ENCODE data around the gene NR2F1.

The NR2F1 gene

GRCh38 chr5:93576994-93577853 lies 5.8 kb upstream of the NR2F1 start:
- Histone ChIP-seq H3K4me3 (no peak overlapping the region), H3K27ac (no peak overlapping the region)

DNA sequence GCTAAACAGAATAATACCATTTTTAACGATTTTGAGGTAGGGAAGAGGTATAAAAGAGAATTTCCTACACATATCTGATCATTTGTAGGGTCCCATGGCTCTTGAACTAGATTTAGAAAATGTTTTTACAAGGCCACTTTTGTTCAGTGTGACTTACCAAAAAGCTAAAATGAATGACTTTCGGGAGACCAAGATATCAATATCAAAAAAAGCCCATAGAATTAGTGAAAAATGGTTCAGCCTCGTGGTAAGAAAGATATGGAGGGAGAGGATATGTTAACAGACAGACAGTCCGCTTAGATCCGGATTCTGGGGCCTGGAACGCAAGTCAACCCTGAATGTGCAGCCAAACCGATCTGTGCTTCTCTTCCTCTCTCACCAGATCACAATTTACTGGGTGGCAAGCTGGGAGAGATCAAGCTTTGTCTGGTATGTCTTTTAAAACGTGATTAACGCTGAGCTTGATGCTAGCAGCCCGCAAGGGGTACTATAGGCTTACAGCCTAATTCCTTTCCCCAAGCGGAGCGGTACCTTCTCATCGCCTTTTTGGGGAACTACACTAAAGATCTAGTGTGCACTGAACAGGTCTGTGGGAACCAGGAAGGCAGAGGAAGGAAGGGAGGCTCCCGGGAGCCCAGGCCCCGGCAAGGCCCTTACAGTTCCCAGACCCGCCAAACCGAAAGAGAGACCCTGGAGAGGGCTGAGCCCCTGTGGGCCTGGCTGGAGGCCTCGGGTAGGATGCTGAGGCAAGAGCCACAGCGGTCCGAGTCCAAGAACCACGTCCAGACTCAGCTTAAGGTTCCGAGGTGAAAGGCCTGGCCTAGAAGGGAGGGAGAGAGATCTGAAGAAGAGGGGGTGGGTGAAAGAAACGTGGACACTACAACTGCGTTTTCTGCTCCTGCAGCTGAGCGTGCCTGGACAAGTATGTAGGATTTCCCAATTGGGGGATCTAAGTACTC lies 4.9 kb upstream of the NR2F1 start:
- H3K27ac ChIP-seq = peak overlapping the region in 5 of 21 experiments; percentile 0 to 79 (median 24)

DNA sequence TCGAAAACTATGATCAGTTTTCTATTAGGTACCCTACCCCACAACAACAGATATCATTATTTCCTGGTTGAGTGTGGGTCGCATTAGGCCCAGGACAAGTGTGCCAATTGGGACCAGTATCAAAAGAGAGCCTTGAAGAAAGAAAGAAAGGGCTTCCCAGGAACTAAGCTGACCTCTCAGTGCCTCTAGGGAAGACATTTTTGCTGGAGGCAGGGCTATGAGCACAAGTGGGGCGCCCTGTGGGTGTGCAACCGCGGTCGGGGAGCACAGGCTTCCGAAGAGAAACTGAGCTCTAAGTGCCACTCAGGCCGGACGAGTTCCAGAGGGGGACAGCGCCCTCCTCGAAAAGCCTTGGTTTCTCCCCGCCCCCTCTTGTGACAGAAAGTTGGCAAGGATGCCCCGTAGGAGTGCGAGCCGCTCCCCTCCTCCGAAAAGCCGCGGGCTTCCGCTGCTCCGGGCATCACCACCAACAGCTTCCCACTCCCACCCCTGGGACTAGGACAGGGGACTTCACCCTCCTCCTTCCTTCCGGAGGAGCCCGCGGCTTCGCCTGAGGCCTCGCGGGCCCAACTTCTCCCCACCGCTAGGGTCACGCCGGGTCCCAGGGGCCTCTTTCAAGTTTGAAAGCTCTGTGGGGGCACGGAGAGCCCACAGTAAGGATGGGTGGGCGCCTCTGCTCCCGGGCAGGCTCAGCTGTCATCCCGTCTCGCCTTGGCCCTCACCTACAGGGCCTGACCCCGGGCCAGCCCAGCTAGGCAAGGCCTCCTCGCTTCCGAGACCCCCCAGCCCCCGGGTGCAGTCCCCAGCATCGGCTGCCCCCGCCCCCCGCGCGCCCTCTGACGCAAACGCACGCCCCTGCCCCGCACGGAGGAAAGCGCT lies 4.0 kb upstream of the NR2F1 start:
- H3K4me3 ChIP-seq = peak overlapping the region; percentile 32 to 61 (median 43)
- peak overlapping the region in 18 of 21 experiments; percentile 7 to 86 (median 60) for H3K27ac ChIP-seq

More for the DNA sequence above, 4.9 kb upstream of the NR2F1 start:
- no peak overlapping the region for H3K4me3 ChIP-seq

DNA sequence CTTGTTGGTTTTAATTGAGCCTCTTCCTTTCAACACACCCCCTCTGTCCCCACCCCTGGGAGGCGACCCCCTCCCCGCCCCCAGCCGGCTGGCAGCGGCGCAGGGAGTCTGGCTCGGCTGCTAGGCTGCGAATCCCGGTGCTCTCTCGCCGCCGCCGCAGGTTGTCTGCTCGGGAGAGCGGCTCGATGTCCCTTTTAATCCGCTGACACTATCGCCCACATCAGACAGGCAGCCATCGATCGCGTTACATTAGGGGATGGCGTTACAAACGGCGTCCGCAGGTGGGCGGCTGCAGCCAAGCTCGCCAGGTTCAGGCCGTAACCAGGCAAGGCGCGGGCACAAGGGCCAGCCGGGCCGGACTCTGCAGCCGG lies 3.3 kb upstream of the NR2F1 start:
- Histone ChIP-seq H3K4me3 (peak overlapping the region; percentile 32 to 61 (median 43)), H3K27ac (peak overlapping the region in 18 of 21 experiments; percentile 18 to 86 (median 68))

DNA sequence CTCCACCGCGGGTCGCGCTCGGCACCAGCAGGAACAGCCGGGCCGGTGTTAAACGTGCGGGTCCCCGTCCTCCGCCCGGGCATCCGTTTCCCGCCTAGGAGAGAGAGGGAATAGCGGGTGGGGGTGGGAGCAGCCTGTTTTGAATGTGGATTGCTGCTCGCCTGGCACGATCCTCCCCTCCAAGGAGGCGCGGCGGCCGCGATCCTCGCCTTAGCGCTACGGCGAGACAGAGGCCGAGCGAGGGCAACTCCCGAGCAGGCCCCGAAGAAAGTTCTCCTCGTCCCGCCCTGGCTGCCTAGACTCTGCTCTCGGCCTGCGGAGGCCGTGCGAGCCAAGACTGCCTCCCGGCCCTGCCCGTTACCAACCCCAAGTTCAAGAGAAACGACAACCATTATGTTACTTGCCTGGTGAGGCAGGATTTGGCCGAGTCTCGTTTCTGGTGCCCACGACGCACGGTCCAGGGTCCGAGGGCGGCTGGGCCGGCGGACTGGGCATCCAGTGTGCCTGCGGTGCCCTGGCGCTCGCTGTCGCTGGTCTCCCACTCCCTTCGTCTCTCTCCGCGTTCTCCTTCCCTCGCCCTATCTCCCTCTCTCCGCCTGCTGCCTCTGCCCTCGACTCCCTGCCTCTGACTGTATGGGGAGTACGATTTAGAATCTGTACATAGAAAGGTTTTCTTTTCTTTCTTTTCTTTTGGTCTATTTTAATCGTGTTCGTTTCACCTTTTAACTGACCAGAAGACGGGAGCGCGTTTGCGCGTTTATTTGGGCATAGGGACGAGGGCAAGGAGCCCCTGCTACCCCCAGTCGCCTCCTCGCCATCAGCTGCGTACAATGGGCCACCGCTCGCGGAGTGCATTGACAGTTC lies 2.7 kb upstream of the NR2F1 start:
- peak overlapping the region in 19 of 21 experiments; percentile 2 to 86 (median 71) for H3K27ac ChIP-seq

GRCh38 chr5:93580927-93581445 lies 2.0 kb upstream of the NR2F1 start, which contains the start of gene NR2F1-AS1:
NR2F1-AS1 (minus strand) TSS chr5:93581219.
- Histone ChIP-seq H3K4me3 (peak within 1 kb of the TSS; percentile 32 to 61 (median 43)), H3K27ac (peak within 1 kb of the TSS in 19 of 21 experiments; percentile 2 to 86 (median 71))

More for the DNA sequence above, 2.7 kb upstream of the NR2F1 start:
- H3K4me3 ChIP-seq = peak overlapping the region; percentile 32 to 61 (median 43)

GRCh38 chr5:93582167-93582462 lies 907 bp upstream of the NR2F1 start:
- Histone ChIP-seq H3K4me3 (peak overlapping the region in 2 of 7 experiments; percentile 48 to 61), H3K27ac (peak overlapping the region in 1 of 21 experiments; percentile 26)

DNA sequence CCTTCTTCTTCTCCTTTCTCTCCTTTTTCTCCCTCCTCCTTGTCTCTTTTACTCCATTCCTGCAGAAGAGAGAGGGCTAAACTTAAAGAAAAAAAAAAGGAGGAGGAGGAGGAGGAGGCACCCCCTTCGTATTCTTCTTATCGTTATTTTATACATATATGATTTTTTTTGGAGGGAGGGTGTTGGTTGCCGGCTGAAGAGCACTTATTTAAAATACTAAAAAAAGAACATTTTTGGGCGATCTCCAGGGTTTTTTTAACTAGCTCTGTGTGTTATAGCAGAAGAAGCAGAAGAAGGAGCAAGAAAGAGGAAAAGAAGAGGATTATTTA lies 381 bp downstream of the NR2F1 start:
- H3K27ac ChIP-seq = peak overlapping the region in 6 of 21 experiments; percentile 3 to 73 (median 40)
- peak overlapping the region; percentile 14 to 57 (median 45) for H3K4me3 ChIP-seq

DNA sequence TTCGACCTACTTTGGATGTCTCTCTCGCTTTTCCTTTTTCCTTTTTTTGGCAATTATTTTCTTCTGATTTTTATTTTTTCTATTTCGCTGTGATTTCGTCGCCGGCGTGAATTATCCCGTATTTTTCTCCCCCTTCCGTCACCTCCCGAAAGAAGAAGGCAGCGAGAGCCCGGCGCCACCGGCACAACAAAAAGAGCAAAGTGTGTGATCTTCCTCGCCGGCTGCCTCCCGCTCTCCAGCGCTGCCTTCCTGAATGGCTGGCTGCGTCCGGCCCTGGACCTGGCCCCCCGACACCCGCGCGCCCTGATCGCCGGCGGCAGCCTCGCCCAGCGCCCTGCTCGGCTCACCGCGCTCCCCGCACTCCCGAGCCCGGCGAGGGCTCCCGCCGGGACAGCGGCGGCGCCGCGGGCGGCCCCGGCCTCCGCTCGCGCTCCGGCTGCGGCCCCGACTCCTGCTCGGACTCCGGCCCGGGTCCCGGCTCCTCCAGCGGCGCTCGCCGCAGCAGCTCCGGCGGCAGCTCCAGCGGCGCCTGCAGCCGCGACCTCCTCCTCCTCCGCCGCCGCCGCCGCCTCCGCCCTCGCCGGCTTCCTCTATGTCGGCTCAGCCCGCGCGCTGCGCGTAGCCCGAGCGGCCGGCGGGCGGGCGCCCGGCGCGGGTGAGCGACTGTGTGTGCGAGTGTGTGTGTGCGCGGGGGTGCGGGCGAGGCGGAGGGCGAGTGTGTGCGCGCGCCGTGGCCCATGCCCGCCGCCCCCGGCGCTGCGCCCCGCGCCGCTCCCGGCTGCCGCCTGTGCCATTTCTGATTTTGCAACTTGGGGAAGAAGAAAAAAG lies 960 bp downstream of the NR2F1 start:
- H3K4me3 ChIP-seq = peak overlapping the region; percentile 33 to 57 (median 45)

GRCh38 chr5:93584596-93585040 lies 1.6 kb downstream of the NR2F1 start:
- peak overlapping the region in 6 of 21 experiments; percentile 10 to 60 (median 32) for H3K27ac ChIP-seq
- peak overlapping the region; percentile 33 to 57 (median 45) for H3K4me3 ChIP-seq

More for the DNA sequence above, 960 bp downstream of the NR2F1 start:
- H3K27ac ChIP-seq = peak overlapping the region in 7 of 21 experiments; percentile 10 to 73 (median 54)

GRCh38 chr5:93585041-93585766 lies 2.2 kb downstream of the NR2F1 start:
- Histone ChIP-seq H3K27ac (peak overlapping the region in 6 of 21 experiments; percentile 7 to 65 (median 35)), H3K4me3 (peak overlapping the region; percentile 33 to 57 (median 45))

DNA sequence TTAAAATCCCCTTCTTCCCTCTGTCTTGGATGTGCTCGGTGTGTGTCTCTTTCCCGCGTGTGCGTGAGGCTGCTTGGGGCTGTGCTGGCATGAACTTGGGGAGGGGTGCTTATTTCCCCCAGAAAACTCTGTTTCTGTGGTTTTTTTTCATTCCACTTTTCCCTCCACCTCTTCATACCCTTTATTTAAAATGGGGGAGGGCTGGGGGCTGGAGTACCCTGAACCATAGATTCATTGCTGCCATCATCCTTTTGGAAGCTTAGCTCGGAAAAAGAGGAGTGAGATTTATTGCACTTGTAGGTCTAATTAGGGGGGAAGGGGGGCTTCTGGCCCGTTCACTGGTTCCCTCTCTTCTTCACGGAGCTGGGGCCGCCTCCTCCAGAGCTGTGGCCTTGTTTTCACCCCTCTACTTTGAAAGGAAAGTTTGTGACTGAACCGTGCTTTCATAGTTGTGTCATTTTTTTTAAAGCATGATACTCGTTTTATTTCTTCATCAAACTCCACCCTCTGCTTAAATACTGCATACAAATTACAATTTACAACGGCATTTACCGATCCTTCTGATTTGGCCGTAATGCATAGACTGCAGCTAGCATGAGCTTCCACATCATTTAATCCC lies 2.9 kb downstream of the NR2F1 start:
- H3K4me3 ChIP-seq = peak overlapping the region; percentile 33 to 57 (median 45)
- peak overlapping the region in 2 of 21 experiments; percentile 7 to 65 for H3K27ac ChIP-seq

DNA sequence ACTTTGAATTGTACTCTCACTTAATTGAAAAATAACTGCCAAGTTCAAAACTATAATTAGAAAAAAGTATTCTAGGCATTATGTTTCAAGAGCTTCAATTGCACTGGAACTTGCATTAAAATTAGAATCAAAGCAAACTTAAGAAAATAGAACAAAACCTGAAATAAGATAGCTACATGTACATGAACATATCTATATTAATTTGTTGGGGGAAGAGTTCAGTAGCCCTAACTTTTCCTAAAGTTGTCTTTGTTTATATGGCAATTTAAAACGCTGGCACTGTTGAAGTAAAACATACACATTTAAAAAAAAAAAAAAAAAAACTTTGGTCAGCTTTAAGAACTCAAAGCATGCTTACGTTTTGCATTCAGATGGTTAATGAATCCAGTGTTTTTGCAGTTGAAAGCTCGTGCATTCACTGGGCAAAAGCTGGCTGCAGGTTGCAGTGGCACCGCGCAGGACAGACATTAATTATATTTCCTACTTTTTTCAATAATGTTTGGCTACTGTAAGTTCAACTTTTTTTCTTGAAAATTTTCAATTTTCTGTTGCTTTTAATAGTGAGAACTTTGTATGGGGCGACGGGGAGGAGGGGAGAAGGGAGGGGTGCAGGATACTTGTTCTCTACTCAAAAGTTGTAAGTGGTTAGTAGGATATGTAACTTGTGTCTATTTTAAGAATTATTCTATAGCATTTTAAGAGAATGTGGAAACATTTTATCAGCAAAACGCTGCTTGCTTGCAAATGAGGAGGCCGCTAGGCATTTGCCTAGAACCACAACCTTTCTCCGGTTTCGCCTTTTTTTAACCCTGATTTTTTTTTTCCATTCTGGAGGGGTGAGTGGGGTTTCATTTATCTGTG lies 3.9 kb downstream of the NR2F1 start:
- Histone ChIP-seq H3K27ac (no peak overlapping the region), H3K4me3 (no peak overlapping the region)

GRCh38 chr5:93587597-93588351 lies 4.8 kb downstream of the NR2F1 start:
- Histone ChIP-seq H3K27ac (no peak overlapping the region), H3K4me3 (no peak overlapping the region)

All from skin epidermis (tissue), 12 donors.